DND-41 (cell line): ENCODE data around the gene MFGE8.

ENCODE experiments used
- ATAC-seq: fragments of 200-7000 bp; cut with Tn5 transposase; 3 replicates; pipeline ENCODE4 v1.9.1; 2021; ENCODE audit warnings: low read depth; ENCODE audit not compliant: insufficient read depth
- DNase-seq: peaks from one replicate; pipeline ENCODE4 v3.0.0-alpha.2; 2020
- H2AFZ ChIP-seq: 2 replicates; pipeline ENCODE4 v1.6.0; 2012; ENCODE audit warnings: low read depth, low read length
- H3K27ac ChIP-seq: 2 replicates; pipeline ENCODE4 v1.5.1; 2012; ENCODE audit warnings: low read length, inconsistent platforms
- H3K27me3 ChIP-seq: fragments of 200-600 bp; sonication (generic); 2 replicates; pipeline ENCODE4 v1.6.0; 2012; ENCODE audit warnings: low read length, mild to moderate bottlenecking, inconsistent platforms; ENCODE audit not compliant: insufficient read depth, poor library complexity
- H3K36me3 ChIP-seq: 2 replicates; pipeline ENCODE4 v1.5.1; 2012; ENCODE audit warnings: low read length, inconsistent platforms; ENCODE audit not compliant: insufficient read depth
- H3K4me1 ChIP-seq: 2 replicates; pipeline ENCODE4 v1.5.1; 2012; ENCODE audit warnings: mild to moderate bottlenecking, low read length; ENCODE audit not compliant: insufficient read depth
- H3K4me2 ChIP-seq: 2 replicates; pipeline ENCODE4 v1.6.0; 2012; ENCODE audit warnings: mild to moderate bottlenecking, moderate library complexity, low read length, inconsistent platforms; ENCODE audit not compliant: insufficient read depth
- H3K4me3 ChIP-seq, 2 experiments: fragments of 200-600 bp in 1 of 2; shearing (Covaris generic) in 1 of 2; 2 replicates each; pipeline ENCODE4 v1.5.1; 2012 to 2016; ENCODE audit warnings: inconsistent platforms in 2 of 2, low read length in 2 of 2, mild to moderate bottlenecking in 2 of 2, low read depth in 1 of 2, moderate library complexity in 1 of 2
- H3K79me2 ChIP-seq: 2 replicates; pipeline ENCODE4 v1.6.0; 2012; ENCODE audit warnings: low read length, inconsistent platforms; ENCODE audit not compliant: insufficient read depth
- H3K9ac ChIP-seq: 2 replicates; pipeline ENCODE4 v1.6.0; 2012; ENCODE audit warnings: low read depth, mild to moderate bottlenecking, inconsistent platforms, low read length, moderate library complexity
- H3K9me3 ChIP-seq: 2 replicates; pipeline ENCODE4 v1.5.1; 2012; ENCODE audit warnings: low read length, moderate library complexity, mild to moderate bottlenecking, inconsistent platforms; ENCODE audit not compliant: insufficient read depth, severe bottlenecking
- H4K20me1 ChIP-seq: 2 replicates; pipeline ENCODE4 v1.6.0; 2012; ENCODE audit warnings: low read length; ENCODE audit not compliant: insufficient read depth
- CTCF ChIP-seq: IDR thresholded peaks from 2 replicates; pipeline ENCODE4 v1.5.1; 2012; ENCODE audit warnings: borderline replicate concordance, low read length, moderate library complexity, mild to moderate bottlenecking; ENCODE audit not compliant: poor library complexity, severe bottlenecking; ENCODE audit errors: extremely low read depth
- EZH2 ChIP-seq: IDR thresholded peaks from 3 replicates; pipeline ENCODE4 v1.6.1; 2012; ENCODE audit warnings: borderline replicate concordance, low read depth, mild to moderate bottlenecking, moderate library complexity, low read length, inconsistent platforms; ENCODE audit not compliant: severe bottlenecking

MFGE8 gene

GRCh38 chr15:88900309-88900981, 12.7 kb downstream of the MFGE8 start:
- Histone ChIP-seq H4K20me1 (peaks cover 39% of the 10 kb centered on the region), H3K27ac (no peak overlapping the region), H3K36me3 (peaks cover 71% of the 10 kb centered on the region), H3K4me2 (no peak overlapping the region), H3K4me3 (no peak overlapping the region), H3K9ac (no peak overlapping the region), H3K27me3 (no peaks in the 10 kb centered on the region), H3K79me2 (peaks cover 7% of the 10 kb centered on the region; the same call in 1 of the 2 replicates), H3K4me1 (peaks cover 19% of the 10 kb centered on the region), H3K9me3 (no peaks in the 10 kb centered on the region), H2AFZ (no peak overlapping the region)
- ATAC-seq = no peak
- no peak for TF ChIP-seq CTCF
- TF ChIP-seq EZH2 = no peak
- DNase-seq = no peak

DNA sequence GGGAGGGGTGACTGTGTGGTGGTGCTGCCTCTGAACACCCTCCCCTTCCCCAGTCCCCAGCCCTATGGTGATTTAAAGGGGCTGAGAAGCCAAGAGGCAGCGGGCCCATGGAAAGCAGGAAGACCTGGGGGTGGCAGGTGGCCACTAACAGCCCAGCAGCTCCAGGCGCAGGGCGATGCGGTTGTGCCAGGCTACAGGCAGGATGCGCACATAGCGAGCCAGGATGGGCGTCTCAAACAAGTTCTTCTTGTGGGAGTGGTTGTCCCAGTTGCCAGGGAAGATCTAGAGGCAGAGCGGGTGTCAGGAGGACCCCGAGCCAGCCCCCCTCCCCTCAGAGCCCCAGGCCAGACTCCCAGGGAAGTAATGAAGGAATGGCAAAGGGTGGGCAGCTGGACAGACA, 13.9 kb downstream of the MFGE8 start:
- H3K9me3 ChIP-seq = no peaks in the 10 kb centered on the region
- H3K4me1 ChIP-seq = peaks cover 28% of the 10 kb centered on the region
- ATAC-seq (no peak), DNase-seq (no peak)
- H2AFZ ChIP-seq = no peak overlapping the region
- no peak overlapping the region for H3K27ac ChIP-seq
- H3K79me2 ChIP-seq = peaks cover 3% of the 10 kb centered on the region; the same call in 1 of the 2 replicates
- no peak overlapping the region for H3K4me2 ChIP-seq
- peaks cover 32% of the 10 kb centered on the region for H4K20me1 ChIP-seq
- H3K9ac ChIP-seq = no peak overlapping the region
- H3K4me3 ChIP-seq = no peak overlapping the region
- peaks cover 60% of the 10 kb centered on the region for H3K36me3 ChIP-seq
- TF ChIP-seq EZH2 = no peak
- TF ChIP-seq CTCF = no peak
- H3K27me3 ChIP-seq = no peaks in the 10 kb centered on the region

- no peak overlapping the region for H2AFZ ChIP-seq
- no peak for ATAC-seq
- H3K9ac ChIP-seq = no peak overlapping the region
- H3K4me2 ChIP-seq = no peak overlapping the region
- peaks cover 27% of the 10 kb centered on the region for H4K20me1 ChIP-seq
- no peaks in the 10 kb centered on the region for H3K9me3 ChIP-seq
- TF ChIP-seq EZH2 (no peak), CTCF (no peak)
- H3K27ac ChIP-seq = no peak overlapping the region
- H3K36me3 ChIP-seq = peaks cover 55% of the 10 kb centered on the region
- no peaks in the 10 kb centered on the region for H3K79me2 ChIP-seq
- H3K4me3 ChIP-seq = no peak overlapping the region
- no peaks in the 10 kb centered on the region for H3K27me3 ChIP-seq
- DNase-seq = no peak
- peaks cover 28% of the 10 kb centered on the region for H3K4me1 ChIP-seq
These were observed 14.4 kb downstream of the MFGE8 start for GRCh38 chr15:88898736-88899135.
